HCT116 (cell line): ENCODE results near the gene FOXP1.

Experiments
- EZH2 ChIP-seq: fragments of 200-600 bp; sonication (generic); IDR thresholded peaks from 2 replicates; pipeline ENCODE4 v1.6.1; 2017; ENCODE audit warnings: antibody characterized with exemption, mixed run types
- MAX ChIP-seq: IDR thresholded peaks from 2 replicates; pipeline ENCODE4 v1.6.1; 2012
- ZNF274 ChIP-seq: fragments of 200-500 bp; sonication (Bioruptor generic); IDR thresholded peaks from 2 replicates; pipeline ENCODE4 v1.6.1; 2014; ENCODE audit warnings: mild to moderate bottlenecking, low read depth, low read length, inconsistent platforms

GRCh38 chr3:71025010-71025409 lies 558.5 kb downstream of the FOXP1 start:
- no peak for TF ChIP-seq EZH2
- no peak for TF ChIP-seq ZNF274
- TF ChIP-seq MAX: no peak
